ENCODE measurements around the gene ZFP36L2. TPM values are rescaled to one million over a fixed set of nuclear protein-coding genes. Genes with fewer than 3 reads are reported as not detected.

The ZFP36L2 gene
- total and polyA plus RNA-seq, 9 of the 15 experiments (the other 6 are each of a cell fraction or from before 2014, with no cell fraction given) = 4.1 to 60.6 (median 20.3) TPM

DNA sequence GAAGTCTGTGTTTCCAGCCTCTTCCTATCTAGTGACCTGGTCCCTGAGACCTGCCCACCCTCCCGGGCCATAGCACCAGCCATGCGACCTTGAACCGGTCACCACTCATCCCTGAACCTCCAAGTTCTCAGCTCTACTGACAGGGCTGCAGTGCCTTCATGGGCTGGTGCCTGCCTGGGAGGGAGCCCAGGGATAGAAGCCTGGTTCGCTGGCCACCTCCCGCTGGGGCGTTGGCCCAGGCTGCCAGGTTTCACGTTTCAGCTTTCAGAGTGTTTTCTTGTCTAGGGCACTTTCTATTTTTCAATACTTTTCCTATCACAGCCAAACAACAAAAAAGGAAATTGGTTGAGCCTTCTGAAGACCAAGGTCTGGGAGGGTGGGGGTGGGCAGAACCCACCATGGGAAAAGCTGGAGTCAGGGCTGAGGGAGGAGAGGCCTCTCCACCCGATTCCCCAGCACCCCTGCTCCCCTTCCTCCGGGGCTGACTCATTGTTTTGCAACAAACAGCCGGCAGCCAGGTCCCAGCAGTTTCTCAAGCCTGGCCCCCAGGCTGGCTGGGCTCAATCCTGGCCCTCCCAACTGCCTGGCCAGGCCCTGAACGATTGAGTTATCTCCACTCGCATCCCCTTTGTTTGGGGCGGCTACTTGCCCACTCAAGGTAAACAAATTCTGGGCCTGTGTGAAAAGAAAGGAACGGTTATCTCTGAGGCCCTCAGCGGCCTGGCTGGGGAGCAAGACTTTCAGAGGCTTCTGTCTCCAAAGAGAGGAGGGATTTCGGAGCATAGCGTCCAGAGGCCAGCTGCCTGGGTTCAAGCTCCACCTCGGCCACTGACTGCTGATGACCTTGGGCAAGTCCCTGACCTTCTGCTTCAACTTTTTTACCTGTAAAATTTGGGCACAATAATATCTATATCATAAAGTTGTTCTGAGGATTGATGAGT lies 47.5 kb downstream of the ZFP36L2 start (continued):
- TF ChIP-seq HMG20A (CRISPR knock-in tag; conservative IDR thresholded peaks at IDR 0.05) (no peak), GATA2 (CRISPR knock-in tag; IDR thresholded peaks at IDR 0.05) (peak; percentile 85), ZNF584 (CRISPR knock-in tag; IDR thresholded peaks at IDR 0.05; ENCODE audit: low read depth) (peak; percentile 81), MAFG (tag; conservative IDR thresholded peaks at IDR 0.05) (peak; percentile 64), ZNF75A (CRISPR knock-in tag; IDR thresholded peaks at IDR 0.05) (peak; percentile 37; the same call in 1 of the 2 replicates), NR2C1 (IDR thresholded peaks at IDR 0.05) (0 out of 2 replicates have a peak, but pooled peaks have one; percentile 42), NR2C1 (tag; IDR thresholded peaks at IDR 0.05) (0 out of 2 replicates have a peak, but pooled peaks have one; percentile 18), RBM17 (IDR thresholded peaks at IDR 0.05; ENCODE audit: borderline replicate concordance, low read depth, low read length) (no peak), ZC3H4 (CRISPR knock-in tag; IDR thresholded peaks at IDR 0.05; ENCODE audit: borderline replicate concordance) (no peak), NUFIP1 (IDR thresholded peaks at IDR 0.05; ENCODE audit: partially characterized antibody) (no peak), NFIC (IDR thresholded peaks at IDR 0.05) (peak; percentile 76), PRPF4 (IDR thresholded peaks at IDR 0.05; ENCODE audit: insufficient read depth, low read depth, low read length, poor library complexity, severe bottlenecking) (no peak), POLR2H (tag; IDR thresholded peaks at IDR 0.05; ENCODE audit: low read depth) (no peak), YBX1 (IDR thresholded peaks at IDR 0.05) (no peak), CBX5 (IDR thresholded peaks at IDR 0.05; ENCODE audit: borderline replicate concordance, low read depth) (peak; percentile 72; the same call in 1 of the 2 replicates), ZNF583 (CRISPR knock-in tag; IDR thresholded peaks at IDR 0.05) (no peak; the same call in 1 of the 2 replicates), NFE2 (IDR thresholded peaks at IDR 0.05; ENCODE audit: low read depth) (peak; percentile 85), ZNF347 (CRISPR knock-in tag; IDR thresholded peaks at IDR 0.05; ENCODE audit: low read depth) (no peak), TOE1 (IDR thresholded peaks at IDR 0.05; ENCODE audit: borderline replicate concordance) (peak; percentile 48; the same call in 1 of the 2 replicates), TOE1 (CRISPR knock-in tag; IDR thresholded peaks at IDR 0.05; ENCODE audit: borderline replicate concordance, low read depth) (no peak), MCM5 (IDR thresholded peaks at IDR 0.05; ENCODE audit: low read depth) (no peak)
- TF ChIP-seq, protein P1, sequence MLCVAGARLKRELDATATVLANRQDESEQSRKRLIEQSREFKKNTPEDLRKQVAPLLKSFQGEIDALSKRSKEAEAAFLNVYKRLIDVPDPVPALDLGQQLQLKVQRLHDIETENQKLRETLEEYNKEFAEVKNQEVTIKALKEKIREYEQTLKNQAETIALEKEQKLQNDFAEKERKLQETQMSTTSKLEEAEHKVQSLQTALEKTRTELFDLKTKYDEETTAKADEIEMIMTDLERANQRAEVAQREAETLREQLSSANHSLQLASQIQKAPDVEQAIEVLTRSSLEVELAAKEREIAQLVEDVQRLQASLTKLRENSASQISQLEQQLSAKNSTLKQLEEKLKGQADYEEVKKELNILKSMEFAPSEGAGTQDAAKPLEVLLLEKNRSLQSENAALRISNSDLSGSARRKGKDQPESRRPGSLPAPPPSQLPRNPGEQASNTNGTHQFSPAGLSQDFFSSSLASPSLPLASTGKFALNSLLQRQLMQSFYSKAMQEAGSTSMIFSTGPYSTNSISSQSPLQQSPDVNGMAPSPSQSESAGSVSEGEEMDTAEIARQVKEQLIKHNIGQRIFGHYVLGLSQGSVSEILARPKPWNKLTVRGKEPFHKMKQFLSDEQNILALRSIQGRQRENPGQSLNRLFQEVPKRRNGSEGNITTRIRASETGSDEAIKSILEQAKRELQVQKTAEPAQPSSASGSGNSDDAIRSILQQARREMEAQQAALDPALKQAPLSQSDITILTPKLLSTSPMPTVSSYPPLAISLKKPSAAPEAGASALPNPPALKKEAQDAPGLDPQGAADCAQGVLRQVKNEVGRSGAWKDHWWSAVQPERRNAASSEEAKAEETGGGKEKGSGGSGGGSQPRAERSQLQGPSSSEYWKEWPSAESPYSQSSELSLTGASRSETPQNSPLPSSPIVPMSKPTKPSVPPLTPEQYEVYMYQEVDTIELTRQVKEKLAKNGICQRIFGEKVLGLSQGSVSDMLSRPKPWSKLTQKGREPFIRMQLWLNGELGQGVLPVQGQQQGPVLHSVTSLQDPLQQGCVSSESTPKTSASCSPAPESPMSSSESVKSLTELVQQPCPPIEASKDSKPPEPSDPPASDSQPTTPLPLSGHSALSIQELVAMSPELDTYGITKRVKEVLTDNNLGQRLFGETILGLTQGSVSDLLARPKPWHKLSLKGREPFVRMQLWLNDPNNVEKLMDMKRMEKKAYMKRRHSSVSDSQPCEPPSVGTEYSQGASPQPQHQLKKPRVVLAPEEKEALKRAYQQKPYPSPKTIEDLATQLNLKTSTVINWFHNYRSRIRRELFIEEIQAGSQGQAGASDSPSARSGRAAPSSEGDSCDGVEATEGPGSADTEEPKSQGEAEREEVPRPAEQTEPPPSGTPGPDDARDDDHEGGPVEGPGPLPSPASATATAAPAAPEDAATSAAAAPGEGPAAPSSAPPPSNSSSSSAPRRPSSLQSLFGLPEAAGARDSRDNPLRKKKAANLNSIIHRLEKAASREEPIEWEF (CRISPR knock-in tag; IDR thresholded peaks at IDR 0.05) = no peak
- TF ChIP-seq, protein P2, sequence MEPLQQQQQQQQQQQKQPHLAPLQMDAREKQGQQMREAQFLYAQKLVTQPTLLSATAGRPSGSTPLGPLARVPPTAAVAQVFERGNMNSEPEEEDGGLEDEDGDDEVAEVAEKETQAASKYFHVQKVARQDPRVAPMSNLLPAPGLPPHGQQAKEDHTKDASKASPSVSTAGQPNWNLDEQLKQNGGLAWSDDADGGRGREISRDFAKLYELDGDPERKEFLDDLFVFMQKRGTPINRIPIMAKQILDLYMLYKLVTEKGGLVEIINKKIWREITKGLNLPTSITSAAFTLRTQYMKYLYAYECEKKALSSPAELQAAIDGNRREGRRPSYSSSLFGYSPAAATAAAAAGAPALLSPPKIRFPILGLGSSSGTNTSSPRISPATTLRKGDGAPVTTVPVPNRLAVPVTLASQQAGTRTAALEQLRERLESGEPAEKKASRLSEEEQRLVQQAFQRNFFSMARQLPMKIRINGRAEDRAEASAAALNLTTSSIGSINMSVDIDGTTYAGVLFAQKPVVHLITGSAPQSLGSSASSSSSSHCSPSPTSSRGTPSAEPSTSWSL (CRISPR knock-in tag; IDR thresholded peaks at IDR 0.05; ENCODE audit: borderline replicate concordance) = no peak

Measured in K562 (cell line).